GM19463 (cell line): Measurements from ENCODE around the gene F10.
"Not testable (repeated sequence)": the region's sequence is repeated elsewhere in the genome, so short reads cannot be mapped to it uniquely, and the experiment has no call there.

Source experiments
- ATAC-seq: cut with Tn5 transposase; IDR thresholded peaks from one replicate; pipeline ENCODE4 v1.9.1; 2021; ENCODE audit warnings: mild to moderate bottlenecking, moderate library complexity; ENCODE audit not compliant: unreplicated experiment

The F10 gene

DNA sequence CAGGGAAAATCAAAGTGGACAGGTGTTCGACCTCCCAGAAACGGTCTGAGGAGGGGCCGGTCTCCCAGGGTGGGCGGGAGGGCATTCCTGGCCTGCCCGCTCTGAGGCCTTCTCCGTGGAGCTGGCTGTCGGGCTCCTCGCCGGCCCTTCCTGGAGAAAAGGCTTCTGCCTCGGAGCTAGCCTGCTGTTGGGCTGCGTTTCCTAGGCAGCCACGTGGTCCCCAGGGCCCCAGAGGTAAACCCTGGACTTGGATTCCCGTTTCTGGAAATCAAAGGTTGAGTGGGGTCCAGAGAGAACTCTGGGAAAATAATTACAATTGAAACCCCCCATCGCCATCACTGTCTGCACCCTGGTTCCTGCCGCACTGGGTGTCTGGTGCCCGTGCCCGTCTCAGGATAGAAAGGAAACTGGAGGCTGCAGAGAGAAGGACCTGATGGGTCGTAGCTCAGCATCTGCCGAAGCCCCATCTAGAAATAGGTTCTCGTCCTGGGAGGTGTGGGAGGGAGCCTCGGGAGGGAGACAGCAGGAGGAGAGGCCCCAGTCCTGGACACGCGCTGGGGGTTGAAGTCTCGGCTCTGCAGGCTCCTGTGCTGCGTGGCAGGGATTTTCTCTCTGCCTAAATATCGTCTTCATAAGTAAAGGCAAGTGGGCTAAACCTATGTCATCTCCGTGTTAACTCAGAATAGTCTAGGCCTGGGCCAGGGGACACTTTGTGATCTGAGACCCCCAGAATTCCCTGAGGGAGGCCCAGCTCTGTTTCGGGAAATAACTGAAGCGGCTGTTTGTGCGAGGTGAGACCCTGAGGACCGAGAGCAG, 28.2 kb downstream of the F10 start:
- ATAC-seq, result no peak

DNA sequence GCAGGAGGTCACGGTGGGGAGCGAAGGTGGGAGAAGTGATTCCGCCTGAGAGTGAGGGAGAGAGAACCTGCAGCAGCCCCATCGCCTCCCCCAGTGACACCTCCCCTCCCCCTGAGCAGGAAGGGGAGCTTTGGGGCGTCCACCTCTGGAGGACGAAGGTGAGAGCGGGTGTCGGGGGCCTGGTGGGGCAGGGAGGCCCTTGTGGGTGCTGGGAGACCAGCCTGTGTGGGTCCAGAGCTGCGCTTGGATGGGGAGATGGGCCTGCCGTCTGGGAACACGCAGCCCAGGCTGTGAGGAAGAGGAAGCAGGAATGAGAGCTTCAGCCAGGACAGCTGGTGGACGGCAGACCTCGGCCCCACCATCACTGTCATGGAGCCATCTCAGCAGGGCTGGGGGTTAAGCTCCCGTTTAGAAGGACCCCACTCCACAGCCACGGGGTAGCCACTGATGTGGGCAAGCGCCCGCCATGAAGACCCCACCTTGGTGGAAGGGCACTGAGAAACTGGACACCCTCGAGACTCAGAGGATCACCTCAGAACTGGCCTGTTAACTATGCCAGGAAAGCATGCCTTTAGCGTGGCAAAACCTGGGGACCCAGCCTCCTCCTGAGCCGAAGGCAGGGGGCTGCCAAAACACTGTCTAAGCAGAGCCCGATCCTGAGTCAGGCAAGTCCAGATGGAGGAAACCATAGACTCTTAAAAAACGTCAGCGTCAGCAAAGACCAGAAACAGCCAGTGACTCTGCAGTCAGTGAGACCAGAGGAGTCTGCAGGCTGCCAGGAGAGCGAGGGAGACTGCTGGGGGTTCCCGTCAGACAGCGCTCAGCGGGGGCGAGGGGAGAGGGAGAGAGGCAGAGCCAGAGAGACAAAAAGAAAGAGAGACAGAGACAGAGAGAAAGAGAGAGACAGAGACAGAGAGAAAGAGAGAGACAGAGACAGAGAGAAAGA, 29.4 kb downstream of the F10 start:
- no peak for ATAC-seq

DNA sequence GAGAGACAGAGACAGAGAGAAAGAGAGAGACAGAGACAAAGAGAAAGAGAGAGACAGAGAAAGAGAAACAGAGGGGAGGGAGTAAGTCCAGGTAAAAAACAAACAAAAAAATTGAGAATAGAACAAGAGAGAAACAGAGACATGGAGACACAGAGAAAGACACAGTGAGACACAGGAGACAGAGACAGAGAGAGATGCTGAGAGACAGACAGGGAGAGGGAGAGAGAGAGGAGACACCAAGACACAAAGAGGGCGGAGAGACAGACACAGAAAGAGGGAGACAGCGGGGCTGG, 30.0 kb downstream of the F10 start:
- ATAC-seq, result no peak

DNA sequence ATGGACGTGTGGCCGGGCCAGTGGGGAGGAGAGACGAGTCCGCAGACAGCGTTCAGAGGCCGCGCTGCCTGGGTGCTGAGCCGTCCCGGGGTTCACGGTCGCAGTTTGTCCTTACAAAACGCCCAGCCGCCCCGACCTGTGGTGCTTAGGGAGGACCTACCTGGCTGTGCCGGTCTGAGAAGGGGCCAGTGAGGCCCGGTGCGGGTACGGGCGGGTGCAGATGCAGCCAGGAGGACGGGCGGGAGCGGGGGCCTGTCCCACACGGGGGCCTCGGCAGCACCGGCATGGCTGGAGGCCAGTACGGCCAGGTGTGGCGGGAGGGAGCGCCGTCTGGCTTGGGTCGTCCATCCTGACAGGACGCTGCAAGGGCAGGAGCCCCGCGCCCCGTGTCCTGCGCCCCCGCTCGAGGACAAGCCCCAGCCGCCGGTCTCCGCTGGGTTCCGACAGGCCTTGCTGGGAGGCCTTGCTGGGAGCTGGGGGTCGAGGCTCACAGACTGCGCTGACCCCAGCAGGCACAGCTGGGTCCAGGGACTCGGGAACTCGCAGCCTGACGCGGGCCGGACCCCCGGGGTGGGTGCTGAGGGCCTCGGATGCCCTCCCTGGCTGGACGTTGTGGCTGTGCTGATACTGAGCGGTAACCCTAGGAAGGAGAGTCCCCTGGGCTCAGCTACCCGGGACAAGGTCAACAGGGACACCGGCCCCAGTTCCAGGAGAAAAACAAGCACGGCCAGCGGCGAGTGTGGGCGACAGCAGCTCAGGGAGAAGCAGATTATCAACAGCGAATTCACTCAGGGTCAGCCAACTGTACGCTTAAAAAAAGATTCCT, 30.6 kb downstream of the F10 start:
- ATAC-seq, result no peak

DNA sequence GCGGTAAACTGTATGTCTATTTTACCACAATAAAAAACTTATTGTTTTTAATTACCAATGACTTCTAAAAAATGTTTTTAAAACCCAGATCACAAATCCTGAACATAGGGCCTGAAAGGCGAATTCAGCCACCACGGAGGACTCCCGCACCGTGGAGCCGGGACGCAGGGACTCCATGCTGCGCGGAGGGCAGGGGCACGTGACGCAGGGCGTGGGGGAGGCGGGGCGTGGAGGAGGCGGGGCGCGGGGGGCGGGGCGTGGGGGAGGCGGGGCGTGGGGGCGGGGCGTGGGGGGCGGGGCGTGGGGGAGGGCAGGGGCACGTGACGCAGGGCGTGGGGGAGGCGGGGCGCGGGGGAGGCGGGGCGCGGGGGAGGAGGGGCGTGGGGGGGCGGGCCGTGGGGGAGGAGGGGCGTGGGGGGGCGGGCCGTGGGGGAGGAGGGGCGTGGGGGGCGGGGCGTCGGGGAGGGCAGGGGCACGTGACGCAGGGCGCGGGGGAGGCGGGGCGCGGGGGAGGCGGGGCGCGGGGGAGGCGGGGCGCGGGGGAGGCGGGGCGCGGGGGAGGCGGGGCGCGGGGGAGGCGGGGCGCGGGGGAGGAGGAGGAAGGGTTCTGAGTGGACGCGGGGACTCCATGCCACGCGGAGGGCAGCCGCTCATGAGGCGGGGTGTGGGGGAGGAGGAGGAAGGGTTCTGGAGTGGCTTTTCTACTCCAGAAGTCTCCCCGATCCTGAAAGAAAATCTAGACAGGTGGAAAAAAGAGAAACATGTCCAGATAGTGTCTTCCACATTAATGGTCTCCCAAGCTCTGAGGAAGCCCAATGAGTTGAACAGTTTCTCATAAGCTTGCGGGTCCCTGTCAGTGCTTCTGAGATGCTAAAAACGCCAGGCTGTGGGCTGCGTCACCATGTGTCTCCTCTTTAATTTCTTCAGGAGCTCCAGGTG, 31.5 kb downstream of the F10 start:
- no peak for ATAC-seq

DNA sequence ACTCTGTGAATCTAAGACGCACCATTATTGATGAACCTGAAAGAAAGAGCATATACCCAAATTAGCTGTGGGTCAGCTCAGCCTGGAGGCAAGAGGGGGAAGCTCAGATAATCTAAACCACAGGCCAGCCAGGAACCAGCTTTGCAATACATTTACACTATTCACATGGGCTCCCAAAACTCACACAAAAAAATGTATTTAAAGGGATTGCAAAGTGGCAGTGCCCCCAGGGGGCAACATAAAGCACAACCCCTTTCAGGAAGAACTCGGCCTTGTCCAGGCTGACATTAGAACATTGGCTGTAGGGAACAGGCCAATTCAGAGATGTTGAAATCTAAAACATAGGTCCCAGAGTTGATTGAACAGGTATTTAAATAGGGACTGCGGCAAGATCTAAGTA, 32.6 kb downstream of the F10 start:
- ATAC-seq, result no peak

DNA sequence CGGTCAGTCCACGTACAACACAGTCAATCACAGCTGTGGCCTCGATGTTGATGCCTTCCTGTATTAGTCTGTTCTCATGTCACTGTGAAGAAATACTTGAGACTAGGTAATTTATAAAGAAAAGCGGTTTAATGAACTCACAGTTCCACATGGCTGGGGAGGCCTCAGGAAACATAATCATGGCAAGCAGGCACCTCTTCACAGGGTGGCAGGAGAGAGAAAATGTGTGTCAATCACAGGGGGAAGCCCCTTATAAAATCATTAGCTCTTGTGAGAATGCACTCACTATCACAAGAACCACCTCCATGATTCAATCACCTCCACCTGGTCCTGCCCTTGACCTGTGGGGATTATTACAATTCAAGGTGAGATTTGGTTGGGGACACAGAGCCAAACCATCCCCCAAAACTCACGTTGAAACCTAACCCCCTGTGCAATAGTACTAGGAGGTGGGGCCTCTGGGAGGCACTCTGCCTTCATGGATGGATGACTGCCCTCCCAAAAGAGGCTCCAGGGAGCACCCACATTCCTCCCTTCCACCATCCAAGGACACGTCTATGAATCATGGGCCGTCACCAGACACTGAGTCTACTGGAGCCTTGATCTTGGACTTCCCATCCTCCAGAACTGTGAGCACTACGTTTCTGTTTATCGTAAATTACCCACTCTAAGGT, 33.5 kb downstream of the F10 start:
- no peak for ATAC-seq

DNA sequence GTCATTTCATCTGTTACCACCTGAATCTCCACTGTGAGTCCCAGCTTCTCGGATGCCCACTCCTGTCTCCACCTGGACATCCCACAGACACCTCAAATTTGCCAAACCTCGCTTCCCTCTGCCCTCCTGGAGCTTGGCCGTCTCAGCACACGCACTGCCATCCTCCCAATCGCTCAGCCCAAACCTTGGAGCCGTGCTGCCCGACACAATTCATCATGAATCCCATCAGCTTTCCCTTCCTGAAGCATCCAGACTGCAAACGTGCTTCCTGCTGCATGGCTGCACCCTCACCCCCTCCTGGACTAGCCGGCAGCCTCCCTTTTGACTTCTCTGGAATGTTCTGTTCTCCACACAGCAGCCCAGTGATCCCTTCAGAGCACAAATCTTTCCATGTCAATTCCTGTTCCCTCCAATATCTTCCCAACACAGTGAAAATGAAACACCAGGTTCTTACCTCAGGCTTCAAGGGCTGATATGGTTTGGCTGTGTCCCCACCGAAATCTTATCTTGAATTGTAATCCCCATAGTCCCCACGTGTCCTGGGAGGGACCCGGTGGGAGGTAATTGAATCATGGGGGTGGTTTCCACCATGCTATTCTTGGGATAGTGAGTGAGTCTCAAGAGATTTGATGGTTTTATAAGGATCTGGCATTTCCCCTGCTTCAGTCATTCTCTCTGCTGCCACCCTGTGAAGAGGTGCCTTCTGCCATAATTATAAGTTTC, 34.8 kb downstream of the F10 start:
- no peak for ATAC-seq

DNA sequence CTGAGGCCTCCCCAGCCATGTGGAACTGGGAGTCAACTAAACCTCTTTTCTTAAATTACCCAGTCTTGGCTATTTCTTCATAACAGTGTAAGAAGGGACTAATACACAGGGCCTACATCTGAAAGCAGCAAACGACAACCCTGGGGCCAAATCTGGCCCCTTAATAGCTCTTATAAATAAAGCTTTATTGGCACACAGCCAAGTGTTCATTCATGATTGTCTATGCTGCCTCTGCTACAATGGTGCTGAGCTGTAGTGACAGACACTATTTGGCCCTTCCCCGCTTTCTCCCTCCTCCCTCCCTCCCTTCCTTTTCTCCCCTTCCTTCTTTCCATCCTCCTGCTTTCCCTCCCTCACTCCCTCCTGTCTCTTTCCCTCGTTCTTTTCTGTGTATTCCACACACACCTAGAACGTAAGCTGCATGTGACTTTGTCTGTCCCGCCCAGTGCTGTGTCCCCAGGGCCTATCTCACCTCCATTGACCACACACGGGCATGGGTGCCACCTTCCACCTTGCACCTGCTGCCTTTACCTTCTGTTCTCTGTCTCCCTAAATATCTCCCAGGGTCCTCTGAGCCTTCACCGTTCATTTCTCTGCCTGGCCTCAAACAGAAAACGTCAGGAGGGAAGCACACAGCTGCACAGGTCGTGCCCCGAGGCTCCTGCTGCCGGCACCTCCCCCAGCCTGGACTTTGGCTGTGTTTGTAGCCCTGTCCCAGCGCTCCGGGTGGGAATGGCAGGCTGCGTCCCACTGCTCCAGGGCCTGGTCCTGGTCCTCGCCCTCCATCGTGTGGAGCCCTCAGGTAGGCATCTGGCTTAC, 35.5 kb downstream of the F10 start, which contains the start of gene PROZ:
PROZ (plus strand) TSS at position 720 of the 819 bp plus-strand sequence; CDS start at position 733, 13 bp downstream.
- ATAC-seq, result no peak

DNA sequence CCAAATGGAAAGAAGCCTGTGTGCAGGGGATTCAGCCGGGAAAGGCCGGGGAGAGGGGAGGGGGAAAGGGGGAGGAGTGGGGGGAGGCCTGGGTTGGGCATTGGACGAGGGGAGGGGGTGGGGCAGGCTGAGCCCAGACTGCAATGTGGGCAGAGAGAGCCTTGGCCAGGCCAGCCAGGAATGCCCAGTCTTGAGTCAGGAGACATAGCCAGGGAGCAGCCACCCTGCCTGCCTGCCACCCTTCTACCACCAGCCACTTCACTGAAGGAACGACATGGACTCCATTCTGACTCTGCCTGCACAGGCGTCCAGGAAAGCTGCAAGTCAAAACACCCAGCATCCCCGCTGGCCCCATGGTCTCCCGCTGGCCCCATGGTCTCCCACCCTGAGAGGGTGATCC, 36.3 kb downstream of the F10 start:
- no peak for ATAC-seq

DNA sequence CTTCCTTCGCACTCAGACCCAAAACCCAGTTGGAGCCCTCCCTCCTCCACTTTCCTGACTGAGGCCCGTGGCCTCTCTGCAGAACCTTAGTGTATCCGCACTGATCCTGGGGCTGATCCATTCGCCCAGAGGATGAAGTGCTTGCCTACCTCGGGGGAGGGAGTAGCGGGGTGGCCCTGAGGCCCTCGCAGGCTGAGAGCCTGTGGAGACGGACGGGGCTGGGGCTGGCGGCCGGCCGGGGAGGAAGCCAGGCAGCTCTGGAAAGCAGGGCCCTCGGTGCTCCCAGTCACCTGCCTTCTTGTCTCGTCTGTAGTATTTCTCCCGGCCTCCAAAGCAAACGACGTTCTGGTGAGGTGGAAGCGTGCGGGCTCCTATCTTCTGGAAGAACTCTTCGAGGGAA, 37.1 kb downstream of the F10 start:
- no peak for ATAC-seq

DNA sequence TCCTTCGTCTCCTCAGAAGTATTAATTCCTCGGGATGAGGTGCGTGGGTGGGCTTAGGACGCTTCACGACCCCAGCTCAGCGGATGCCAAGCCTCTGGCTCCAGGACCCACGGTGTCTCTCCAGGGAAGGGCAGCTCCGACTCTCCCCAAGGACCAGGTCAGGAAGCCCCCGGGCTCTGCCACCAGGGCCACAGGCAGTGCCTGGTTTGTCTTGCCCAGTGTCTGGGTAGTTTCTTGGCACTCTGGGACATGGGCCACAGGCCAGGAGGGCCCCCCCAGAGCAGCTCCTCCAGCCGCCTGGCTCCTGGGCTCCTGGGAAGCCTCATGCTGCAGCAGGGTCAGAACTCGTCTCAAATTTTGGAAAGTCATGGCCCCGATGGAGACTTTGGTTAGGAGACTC, 38.4 kb downstream of the F10 start:
- no peak for ATAC-seq

DNA sequence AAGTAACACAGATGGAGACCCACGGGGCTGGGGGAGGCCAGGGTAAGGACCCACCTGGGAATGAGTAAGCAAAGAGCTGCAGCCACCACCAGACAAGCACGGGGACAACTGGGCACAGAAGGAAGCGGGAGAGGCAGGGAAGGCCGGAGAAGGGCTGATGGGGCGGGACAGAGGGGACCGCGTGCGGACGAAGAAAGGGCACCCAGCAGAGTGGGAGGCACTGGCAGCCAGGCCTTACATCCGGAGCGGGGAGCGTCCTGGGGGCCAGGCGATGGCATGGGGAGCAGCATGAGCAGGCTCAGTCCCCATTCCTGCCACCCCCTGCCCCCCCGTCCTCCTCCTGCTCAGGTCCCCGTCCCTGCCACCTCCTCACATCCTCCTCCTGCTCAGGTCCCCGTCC, 38.8 kb downstream of the F10 start:
- ATAC-seq, result no peak

DNA sequence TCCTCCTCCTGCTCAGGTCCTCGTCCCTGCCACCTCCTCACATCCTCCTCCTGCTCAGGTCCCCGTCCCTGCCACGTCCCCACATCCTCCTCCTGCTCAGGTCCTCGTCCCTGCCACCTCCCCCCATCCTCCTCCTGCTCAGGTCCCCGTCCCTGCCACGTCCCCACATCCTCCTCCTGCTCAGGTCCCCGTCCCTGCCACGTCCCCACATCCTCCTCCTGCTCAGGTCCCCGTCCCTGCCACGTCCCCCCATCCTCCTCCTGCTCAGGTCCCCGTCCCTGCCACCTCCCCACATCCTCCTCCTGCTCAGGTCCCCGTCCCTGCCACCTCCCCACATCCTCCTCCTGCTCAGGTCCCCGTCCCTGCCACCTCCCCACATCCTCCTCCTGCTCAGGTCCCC, 39.4 kb downstream of the F10 start:
- ATAC-seq, result not testable (repeated sequence)

DNA sequence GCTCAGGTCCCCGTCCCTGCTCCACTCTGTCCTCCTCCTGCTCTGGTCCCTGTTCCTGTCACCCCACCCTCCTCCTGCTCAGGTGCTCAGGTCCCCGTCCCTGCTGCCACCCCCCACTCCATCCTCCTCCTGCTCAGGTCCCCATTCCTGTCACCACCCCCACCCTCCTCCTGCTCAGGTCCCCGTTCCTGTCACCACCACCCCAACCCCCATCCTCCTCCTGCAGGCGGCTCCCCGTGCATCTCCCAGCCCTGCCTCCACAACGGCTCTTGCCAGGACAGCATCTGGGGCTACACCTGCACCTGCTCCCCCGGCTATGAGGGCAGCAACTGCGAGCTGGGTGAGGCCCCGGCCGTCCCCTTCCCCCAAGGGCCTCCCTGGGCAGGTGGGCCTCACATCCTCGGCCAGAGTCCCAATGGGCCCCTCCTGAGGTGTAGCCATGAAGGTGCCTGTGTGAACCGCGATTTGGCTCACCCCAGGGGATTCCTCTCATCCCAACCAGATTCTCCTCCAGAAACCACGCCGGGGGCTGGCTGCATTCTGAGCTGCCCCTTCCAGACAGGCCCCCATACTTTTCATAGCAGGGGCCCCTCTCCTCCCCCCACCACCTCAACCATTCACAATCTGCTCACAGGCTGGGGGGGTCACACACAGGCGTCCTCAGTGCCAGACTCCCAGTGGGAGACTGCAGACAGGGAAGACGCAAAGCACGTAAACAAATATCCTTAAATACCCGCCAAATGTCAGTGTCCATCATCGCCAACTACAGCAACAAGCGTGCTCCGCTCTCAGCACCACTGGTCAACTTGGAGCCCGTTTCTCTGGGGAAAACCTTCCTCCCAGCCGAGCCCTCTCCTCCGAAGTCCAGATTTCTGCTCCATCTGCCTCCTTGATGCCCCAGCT, 40.4 kb downstream of the F10 start:
- no peak for ATAC-seq

DNA sequence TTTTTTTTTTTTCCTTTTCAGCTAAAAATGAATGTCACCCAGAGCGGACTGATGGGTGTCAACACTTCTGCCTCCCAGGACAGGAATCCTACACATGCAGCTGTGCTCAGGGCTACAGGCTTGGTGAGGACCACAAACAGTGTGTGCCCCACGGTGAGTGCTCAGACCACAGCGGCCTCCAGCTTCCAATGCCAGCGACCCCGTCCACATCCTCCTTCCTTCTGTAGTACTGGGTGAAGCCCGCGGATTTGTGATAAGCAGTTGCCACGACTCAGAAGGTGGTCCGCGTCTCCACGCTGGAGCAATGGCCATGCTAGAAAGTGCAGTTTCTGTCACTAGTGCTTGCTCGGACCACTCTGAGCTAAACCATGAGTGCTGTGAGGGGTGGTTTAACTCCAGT, 41.9 kb downstream of the F10 start:
- no peak for ATAC-seq

DNA sequence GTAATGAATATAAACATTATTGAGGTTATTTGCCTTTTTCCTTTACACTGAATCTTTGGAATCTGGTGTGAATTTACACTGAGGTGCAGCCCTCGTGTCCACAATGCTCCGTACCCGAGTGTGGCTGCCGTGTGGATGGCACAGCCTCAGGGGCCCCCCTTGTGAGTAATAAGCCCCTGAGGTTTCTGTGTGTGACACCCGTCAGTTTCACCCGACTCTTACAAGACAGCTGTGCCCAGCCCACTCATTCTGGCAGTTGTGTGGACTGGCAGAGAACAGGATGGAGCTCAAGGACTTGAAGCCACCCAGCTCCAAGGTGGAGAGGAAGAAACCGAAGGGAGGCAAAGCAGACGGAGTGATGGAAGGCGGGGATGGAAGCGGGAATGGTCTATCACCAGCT, 43.7 kb downstream of the F10 start:
- ATAC-seq, result no peak
